ENCODE data around the gene DPF3.
A peak's percentile ranks its signal among the peaks of the same experiment; 100 is the strongest.

The DPF3 gene

GRCh38 chr14:72844524-72844923 is 49.4 kb downstream of the DPF3 start:
- DNase-seq (ENCODE audit: low read depth in 1 of 2, low spot score in 1 of 2), result no peak

DNA sequence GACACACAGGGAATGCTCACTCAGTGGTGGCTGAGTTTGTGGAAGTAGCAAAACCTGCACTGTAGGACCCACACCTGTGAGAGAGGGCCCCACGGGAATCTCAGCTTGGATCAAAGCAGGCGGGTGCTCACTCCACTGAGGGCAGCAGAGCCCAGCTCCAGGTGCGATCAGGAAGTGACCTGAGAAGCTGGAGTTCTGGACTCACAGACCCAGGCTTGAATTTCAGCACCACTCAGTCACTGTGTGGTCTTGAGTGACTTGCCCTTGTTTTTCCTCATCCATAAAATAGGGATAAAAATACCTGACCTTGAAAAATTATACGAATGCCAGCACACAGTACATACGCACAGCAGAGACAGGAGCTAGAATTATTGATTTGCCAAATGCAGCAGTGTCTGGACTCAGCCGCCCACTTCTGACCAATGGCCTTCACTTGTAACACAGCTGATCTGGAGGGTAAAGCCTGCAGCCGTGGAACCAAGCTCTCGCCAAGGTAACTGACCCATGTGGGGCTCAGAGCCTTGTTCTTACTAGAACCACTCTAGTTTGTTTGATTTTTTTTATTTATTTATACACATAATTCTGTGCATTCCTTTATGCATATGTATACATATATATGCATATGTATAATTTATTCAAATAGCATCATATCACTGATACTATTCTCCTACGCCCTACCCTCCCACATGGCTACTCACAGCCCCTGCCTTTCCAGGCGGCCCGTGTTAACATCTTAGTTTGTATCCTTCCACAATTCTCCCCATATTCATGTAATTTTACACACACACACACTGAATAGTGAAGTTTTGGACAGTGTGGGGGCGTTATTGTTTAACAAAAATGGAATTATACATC is 53.9 kb downstream of the DPF3 start:
- no peak for DNase-seq (ENCODE audit: low read depth in 1 of 2, low spot score in 1 of 2)

DNA sequence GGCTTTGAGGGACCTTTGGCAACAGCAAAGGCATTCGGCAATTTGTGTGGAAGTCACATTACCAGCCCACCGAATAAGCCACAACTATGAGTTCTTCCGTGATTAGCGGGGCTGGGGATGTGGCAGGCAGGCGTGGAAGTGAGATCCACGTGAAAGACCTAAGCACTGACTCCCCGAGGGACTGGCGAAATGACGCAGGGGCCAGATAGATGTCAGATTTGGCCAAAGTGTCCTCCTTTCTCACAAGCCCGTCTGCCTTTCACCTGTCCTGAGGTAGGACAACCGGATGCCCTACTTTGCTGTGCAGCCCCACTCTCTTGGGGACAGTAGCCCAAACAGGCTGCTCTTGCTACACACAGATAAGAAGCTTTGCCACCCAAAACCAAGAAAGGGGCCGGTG is 54.5 kb downstream of the DPF3 start:
- DNase-seq (ENCODE audit: low read depth in 1 of 2, low spot score in 1 of 2), result no peak

DNA sequence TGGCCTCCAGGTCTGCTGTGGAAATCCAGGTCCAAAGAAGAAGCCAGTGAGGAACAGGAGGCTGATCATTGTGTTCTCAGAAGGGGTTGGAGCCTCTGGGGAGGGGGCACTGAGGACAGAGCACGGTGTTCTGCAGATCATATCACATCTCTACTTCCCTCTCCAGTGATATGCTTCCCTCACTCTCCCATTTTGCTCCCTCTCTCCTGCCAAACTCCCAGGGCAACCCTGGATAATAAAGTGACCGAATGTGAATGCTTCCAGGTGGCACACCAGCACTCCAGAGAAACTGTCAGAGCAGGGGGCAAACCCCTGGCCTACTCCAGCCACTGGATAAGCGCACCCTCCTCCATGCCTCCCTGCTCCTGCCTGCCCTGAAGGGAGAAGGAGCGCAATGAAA is 57.8 kb downstream of the DPF3 start:
- DNase-seq (ENCODE audit: low read depth in 1 of 2, low spot score in 1 of 2), result no peak

- DNase-seq (ENCODE audit: low read depth in 1 of 2, low spot score in 1 of 2), result no peak
Measured at GRCh38 chr14:72833174-72833573, 60.7 kb downstream of the DPF3 start.

- no peak for DNase-seq (ENCODE audit: low read depth in 1 of 2, low spot score in 1 of 2)
Measured at GRCh38 chr14:72830786-72831594, 62.9 kb downstream of the DPF3 start.

- DNase-seq (ENCODE audit: low read depth in 1 of 2, low spot score in 1 of 2), result no peak
Measured at GRCh38 chr14:72830356-72830755, 63.5 kb downstream of the DPF3 start.

DNA sequence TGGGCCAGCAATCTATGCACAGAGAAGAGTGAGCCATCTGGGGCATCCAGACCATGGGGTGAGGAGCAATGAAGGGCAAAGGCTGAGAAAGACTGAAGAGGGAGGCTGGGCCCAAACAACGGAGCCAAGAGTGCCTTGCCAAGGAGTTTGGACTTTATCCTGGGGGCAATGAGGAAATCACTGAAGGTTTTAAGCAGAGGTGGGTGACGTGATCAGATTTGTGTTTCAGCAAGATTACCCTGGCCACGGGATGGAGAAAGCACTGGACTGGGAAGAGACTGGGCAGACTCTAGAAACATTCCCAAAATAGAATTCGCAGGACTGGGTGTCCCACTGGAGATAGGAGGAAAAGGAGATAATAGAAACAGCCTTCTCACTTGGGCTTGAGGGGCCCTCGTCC is 65.3 kb downstream of the DPF3 start:
- no peak for DNase-seq (ENCODE audit: low read depth in 1 of 2, low spot score in 1 of 2)

DNA sequence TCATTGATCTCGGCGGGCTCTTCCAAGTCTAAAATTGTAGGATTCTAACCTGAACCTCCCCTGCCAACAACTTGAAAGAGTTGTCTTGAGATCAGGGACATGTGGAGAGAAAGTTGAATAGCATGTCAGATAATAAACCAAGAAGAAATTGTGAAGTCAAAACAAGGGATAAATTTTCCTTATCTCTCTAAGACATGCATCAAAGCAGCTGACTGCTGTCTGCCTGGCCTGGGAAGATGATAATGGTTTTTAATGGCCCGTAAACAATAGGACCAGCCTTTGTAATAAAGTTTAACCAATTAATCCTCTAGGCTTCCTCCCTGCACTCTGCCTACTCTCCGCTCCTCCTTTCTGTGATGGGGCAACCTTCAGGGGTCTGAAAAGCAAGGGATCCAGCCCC is 67.9 kb downstream of the DPF3 start:
- no peak for DNase-seq (ENCODE audit: low read depth in 1 of 2, low spot score in 1 of 2)

- no peak for DNase-seq (ENCODE audit: low read depth in 1 of 2, low spot score in 1 of 2)
Measured at GRCh38 chr14:72825486-72825885, 68.4 kb downstream of the DPF3 start.

GRCh38 chr14:72824051-72824450 is 69.8 kb downstream of the DPF3 start:
- DNase-seq (ENCODE audit: low read depth in 1 of 2, low spot score in 1 of 2), result no peak

GRCh38 chr14:72822946-72823611 is 70.8 kb downstream of the DPF3 start:
- DNase-seq (ENCODE audit: low read depth in 1 of 2, low spot score in 1 of 2), result no peak

GRCh38 chr14:72818998-72819397 is 74.9 kb downstream of the DPF3 start:
- DNase-seq (ENCODE audit: low read depth in 1 of 2, low spot score in 1 of 2), result no peak

- DNase-seq (ENCODE audit: low read depth in 1 of 2, low spot score in 1 of 2), result no peak
Measured at GRCh38 chr14:72816287-72816686, 77.6 kb downstream of the DPF3 start.

DNA sequence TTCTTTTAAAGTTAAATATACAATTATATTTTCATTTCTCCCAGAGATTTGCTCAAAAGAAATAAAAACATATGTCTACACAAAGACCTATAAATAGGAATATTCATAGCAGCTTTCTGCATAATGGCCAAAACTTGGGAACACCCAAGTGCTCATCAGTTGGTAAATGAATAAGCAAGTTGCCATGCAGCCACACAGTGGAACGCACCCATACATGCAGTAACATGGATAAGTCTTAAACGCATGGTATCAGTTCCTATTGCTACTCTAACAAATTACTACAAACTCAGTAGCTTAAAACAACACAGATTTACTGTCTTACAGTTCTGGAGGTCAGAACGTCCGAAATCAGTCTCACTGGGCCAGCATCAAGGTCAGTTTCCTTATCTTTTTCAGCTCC is 78.5 kb downstream of the DPF3 start:
- DNase-seq (ENCODE audit: low read depth in 1 of 2, low spot score in 1 of 2), result no peak

GRCh38 chr14:72812292-72812851 is 81.5 kb downstream of the DPF3 start:
- DNase-seq (ENCODE audit: low read depth in 1 of 2, low spot score in 1 of 2), result no peak

DNA sequence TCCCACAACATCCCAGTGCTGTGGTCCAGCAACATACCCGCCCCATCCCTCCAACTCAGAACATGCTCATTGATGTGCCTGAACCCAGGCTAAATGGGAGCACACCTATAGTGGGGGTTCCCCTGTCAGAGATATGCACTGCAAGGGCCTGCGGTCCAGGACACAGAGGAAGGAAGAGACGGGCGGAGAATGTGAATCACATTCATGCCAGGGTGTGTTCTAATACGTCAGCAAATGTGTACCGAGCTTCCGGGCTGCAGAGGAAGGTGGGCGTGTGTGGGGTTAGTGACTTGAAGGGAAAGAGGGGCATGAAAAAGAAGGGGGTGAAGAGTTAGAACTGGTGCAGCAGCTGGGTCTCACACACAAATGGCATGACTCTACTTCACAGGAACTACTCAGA is 83.7 kb downstream of the DPF3 start:
- DNase-seq (ENCODE audit: low read depth in 1 of 2, low spot score in 1 of 2), result peak; percentile 15 to 51

GRCh38 chr14:72809063-72809462 is 84.8 kb downstream of the DPF3 start:
- no peak for DNase-seq (ENCODE audit: low read depth in 1 of 2, low spot score in 1 of 2)

GRCh38 chr14:72808564-72808963 is 85.3 kb downstream of the DPF3 start:
- no peak for DNase-seq (ENCODE audit: low read depth in 1 of 2, low spot score in 1 of 2)

DNA sequence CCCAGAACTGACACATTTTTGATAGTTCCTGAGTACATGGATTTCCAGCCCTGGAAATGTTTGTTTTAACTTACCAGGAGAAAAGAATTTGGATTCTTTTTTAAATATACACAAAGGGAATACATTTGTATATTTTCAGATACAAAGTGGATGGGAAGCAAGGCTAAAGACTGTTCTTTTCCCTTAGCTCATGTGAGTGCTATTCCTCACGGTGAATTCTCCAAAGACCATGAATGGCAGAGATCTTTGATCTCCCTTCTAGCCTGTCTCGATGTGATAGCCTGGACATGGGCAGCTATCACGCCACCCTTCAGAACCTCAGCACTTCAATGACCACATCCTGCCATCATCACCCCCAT is 91.3 kb downstream of the DPF3 start:
- DNase-seq (ENCODE audit: low read depth in 1 of 2, low spot score in 1 of 2), result no peak

- no peak for DNase-seq (ENCODE audit: low read depth in 1 of 2, low spot score in 1 of 2)
Measured at GRCh38 chr14:72801836-72802587, 91.9 kb downstream of the DPF3 start.
